Nucleus accumbens (tissue), 56 donors: ENCODE data around the gene DGCR2.
"Not testable (repeated sequence)": the region's sequence is repeated elsewhere in the genome, so short reads cannot be mapped to it uniquely, and the experiment has no call there.

Experiments
- DNase-seq, 56 donors: peaks; one replicate each; lab custom pipeline; 2025; lab: John Stamatoyannopoulos, UW

Gene DGCR2

DNA sequence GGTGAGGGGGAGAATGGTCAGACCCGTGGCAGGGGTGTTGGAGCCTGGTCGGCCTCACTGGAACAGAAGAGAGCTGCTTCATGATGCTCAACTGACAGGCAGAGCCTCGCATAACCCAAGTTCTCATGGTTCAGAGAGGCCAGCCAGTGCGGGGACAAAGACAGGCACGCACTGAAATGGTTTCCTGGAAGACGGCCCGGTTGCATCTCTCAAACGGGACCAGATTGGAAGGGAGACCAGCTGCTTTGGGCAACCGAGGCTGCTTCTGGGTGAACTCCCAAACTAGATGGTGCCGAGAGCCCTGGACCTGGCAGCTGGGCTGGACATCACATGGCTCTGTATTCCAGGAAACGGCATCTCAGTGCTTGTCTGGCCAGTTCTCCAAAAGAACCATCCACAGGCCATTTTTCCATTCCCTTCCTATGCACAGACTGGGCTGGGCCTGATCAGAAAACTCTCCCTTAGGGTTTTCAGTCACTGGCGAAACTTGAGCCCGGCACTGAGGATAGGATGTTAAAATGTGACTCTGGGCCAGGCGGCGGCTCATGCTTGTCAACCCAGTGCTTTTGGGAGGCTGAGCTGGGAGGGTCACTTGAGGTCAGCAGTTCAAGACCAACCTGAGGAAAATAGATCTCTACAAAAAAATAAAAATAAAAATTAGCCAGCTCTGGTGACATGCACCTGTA lies 106.0 kb downstream of the DGCR2 start:
- peak in 14 of 56 donors; percentile 10 to 61 (median 34) for DNase-seq

DNA sequence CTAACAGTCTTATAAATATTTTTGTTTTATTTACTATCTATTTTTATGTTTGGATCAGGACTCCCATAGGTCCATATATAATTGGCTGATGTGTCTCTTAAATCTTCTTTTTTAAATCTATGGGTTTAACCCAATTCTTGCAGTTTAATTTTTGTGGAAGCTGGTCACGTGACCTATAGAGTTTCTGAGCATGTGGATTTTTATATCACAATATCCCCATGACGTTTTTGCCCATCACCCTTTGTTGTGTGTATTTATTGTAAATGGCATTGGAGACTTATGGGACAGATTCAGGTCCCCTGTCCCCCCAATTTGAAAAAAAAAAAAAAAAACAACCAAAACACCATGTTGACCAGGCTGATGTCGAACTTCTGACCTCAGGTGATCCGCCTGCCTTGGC lies 107.3 kb downstream of the DGCR2 start:
- DNase-seq, result no peak

DNA sequence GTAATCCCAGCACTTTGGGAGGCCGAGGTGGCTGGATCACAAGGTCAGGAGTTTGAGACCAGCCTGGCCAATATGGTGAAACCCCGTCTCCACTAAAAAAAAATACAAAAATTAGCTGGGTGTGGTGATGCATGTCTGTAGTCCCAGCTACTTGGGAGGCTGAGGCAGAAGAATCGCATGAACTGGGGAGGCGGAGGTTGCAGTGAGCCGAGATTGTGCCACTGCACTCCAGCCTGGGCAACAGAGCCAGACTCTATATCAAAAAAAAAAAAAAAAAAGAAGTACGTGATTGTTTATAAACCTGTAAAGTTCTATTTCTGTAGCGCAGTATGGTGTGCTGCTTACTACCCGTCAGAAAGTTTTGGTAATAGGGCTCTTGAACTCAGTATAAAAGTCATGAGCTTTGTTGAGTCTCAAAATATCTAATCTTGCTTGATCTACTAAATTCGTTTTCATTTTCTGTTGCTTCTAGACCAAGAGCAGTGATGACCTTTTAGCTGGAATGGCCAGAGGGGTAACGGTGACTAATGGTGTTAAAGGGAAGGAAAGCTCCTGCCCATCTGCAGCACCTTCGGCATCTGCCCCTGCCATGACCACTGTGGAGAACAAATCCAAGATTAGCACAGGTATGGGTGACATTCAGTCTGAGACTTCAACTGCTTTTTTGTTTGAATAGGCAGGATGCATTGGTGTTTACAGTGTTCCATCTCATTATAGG lies 108.2 kb downstream of the DGCR2 start:
- not testable (repeated sequence) for DNase-seq

GRCh38 chr22:19013411-19013810 lies 108.8 kb downstream of the DGCR2 start:
- not testable (repeated sequence) for DNase-seq

DNA sequence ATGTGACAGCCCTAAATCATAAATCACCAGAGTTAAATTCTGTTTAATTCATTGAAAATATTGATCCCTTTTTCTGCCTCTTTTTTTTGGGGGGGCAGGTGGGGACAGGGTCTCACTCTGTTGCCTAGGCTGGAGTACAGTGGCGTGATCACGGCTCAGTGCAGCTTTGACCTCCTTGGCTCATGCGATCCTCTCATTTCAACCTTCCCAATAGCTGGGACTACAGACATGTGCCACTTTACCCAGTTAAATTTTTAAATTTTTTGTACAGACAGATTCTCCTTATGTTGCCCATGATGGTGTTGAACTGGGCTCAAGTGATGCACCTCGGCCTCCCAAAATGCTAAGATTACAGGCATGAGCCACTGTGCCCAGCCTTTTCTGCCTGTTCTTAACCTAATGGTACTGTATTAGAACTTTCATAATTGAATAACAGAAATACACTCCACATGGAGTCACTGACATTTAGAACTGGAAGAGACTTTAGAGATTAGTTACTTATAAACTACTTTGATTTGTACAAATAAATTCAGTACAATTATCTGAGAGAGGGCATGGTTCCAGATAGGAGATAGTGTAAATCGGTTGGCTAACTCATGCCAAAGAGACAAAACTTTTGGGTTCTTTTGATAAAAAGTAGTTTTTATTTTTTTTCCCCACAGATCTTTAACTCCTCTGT lies 109.8 kb downstream of the DGCR2 start:
- no peak for DNase-seq

- not testable (repeated sequence) for DNase-seq
These were observed 110.6 kb downstream of the DGCR2 start for GRCh38 chr22:19011611-19012010.

- DNase-seq, result no peak
These were observed 111.1 kb downstream of the DGCR2 start for GRCh38 chr22:19011075-19011474.

DNA sequence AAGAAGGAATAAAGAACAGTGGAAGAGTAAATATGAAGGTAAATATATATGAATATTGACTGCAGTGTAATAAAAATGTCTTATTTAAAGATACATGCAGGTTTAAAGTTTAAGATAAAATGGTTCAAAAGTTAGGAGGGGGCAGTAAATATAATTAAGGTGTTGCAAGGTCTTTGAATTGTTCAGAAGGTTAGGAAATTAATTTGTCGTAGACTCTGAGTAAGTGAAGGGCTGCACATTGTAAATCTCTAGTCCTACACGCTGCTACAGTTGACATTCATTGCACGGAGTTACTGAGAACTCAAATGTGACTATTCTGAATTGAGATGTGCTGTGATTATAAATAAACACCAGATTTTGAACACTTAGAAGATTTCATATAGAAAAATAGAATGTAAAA lies 116.3 kb downstream of the DGCR2 start:
- DNase-seq, result no peak

DNA sequence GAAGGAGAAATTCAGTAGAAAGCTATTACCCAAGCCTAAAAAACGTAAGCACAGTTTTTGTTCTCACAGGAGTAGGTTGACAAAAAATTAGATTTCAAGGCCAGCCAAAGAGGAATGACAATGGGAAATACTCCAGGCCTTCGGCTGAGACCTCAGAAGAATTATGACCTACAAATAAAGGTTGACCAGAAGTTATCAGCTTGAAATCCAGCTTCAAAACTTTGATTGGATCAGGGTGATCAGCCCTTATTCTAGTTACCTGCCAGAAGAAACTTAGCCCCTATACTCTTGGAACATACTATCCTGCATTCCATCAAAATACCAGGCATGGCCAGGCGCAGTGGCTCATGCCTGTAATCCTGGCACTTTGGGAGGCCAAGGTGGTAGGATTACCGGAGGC lies 117.7 kb downstream of the DGCR2 start:
- no peak for DNase-seq

DNA sequence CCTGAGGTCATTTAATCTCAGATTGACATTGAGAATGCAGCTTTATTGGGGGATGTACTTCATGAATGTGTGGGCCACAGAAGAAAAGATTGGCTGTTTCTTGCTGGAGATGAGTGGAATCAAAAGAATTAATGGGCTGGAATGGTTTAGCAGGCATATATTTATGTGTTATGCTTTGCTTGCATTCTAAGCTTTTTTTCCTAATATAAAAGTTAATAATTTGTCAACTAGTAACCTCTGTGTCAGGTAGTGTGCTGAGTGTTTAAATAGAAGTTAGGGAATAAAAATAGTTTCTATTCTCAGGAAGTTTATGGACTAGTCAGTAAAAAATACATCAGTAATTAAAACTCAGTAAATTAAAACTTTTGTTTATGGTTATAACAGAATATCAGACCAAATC lies 118.7 kb downstream of the DGCR2 start:
- DNase-seq, result no peak

GRCh38 chr22:19002684-19003038 lies 119.6 kb downstream of the DGCR2 start:
- no peak for DNase-seq

DNA sequence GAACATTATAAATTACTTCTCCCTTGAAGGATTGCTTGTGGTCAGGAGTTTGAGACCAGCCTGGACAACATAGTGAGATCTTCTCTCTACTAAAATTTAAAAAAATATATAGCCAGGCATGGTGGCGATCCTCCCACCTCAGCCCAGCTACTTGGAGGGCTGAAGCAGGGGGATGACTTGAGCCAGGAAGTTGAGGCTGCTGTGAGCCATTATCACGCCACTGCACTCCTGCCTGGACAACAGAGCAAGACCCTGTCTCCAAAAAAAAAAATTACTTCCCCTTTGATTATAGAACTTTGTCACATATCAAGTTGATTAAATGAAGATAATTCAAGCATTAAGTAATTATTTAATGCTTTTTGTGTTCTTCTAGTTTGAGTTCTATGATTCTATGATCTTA lies 121.0 kb downstream of the DGCR2 start:
- no peak for DNase-seq

DNA sequence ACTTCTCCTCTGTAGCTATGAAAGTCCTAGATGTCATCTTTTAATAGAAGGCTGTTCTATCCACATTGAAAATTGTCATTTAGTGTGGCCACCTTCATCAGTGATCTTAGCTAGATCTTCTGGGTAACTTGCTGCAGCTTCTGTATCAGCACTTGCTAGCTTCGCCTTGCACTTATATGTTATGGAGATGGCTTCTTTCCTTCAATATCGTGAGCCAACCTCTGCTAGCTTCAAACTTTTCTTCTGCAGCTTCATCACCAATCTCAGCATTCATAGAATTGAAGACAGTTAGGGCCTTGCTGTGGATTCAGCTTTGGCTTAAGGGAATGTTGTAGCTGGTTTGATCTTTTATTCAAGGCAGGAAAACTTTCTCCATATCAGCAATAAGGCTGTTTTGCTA lies 122.1 kb downstream of the DGCR2 start:
- not testable (repeated sequence) for DNase-seq

DNA sequence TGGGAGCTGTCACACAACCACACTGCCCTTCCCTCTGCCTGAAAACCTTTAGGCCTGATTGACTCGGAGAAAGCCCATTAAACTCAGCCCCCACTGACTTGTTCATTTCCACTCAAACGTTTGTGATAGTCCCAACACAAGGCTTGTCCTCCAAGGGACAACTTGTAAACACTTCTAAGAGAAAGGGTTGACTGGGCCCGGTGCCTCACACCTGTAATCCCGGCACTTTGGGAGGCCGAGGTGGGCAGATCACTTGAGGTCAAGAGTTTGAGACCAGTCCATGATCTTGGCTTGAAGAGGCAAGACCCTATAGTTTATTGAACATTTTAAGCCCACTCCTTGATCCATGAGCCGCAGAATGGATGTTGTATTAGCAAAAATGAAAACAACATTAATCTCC lies 122.8 kb downstream of the DGCR2 start:
- no peak for DNase-seq

GRCh38 chr22:18999008-18999407 lies 123.2 kb downstream of the DGCR2 start:
- no peak for DNase-seq

- peak in 37 of 56 donors; percentile 5 to 82 (median 57) for DNase-seq
These were observed 124.3 kb downstream of the DGCR2 start for GRCh38 chr22:18997925-18998315.

GRCh38 chr22:18997306-18997924 lies 124.8 kb downstream of the DGCR2 start:
- peak in 1 of 56 donors; percentile 70 for DNase-seq

GRCh38 chr22:18996376-18996900 lies 125.8 kb downstream of the DGCR2 start:
- no peak for DNase-seq

DNA sequence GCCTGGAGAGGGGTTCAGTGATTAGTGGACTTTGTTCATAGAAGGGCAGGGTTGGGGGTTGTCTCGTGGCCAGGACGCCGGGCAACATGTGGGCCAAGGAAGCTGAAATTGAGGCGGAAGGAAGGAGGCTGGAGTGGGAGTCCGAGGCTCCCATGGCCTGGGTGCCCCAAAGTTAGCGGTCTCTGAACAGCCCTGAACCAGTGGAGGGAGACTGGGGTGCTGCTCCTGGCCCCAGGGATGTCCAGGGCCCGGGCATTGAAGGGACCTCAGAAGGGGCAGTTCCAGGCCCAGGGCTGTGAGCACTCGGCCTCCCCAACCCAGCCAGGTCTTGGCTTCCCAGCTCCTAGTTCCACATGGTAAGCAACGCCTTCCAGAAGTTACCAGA lies 126.9 kb downstream of the DGCR2 start:
- DNase-seq, result no peak

DNA sequence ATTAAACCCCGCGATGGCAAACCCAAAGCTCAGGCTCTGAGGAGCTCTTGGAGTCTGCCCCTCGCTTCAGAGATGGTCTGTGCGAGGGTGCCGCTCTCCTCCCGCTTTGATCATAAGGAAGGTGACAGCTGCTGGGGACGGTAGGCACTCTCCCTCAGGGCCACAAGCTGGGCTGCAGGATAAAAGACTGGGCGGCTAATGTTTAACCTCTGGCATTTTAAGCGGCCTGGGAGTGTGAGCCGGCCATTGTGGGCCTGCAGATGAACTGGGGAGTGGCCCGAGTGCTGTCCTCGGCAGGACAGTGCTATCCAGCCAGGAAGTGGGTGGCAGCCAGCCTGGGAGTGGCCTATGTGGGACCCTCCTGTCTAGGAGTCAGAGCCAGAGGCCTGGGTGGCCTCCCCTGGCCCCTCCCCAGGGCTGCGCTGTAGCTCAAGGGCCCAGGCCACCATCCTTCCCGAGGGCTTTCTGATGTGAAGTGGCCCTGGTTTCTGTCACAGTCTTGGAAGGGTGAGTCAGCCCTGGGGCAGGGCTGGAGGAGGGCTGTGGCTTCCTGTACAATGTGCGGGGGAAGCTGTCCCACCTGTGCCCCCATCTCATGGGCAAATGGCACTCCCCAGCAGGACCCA lies 127.4 kb downstream of the DGCR2 start:
- no peak for DNase-seq

DNA sequence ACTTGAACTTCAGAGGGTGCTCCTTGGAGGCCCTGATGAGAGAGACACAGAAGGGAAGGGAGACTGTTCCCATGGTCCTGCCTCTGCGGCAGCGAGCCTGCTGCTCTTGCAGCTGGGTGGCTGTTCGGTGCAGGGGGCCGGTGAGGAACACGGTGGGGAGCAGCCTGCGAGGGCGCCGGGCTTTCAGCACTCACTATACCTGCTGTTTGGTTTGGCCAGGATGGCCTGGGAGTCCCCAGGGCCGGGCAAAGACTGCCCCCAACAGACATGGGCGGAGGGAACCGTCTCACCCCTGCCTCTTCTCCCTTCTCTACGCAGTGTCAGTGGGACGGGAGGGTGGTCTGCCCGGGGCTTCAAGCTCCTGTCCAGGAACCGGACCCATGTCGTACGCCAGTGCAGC lies 128.2 kb downstream of the DGCR2 start:
- no peak for DNase-seq
